ENCODE data around the gene ARHGAP35. TPM values are rescaled to one million over a fixed set of nuclear protein-coding genes. Genes with fewer than 3 reads are reported as not detected.
"Not testable (repeated sequence)": the region's sequence is repeated elsewhere in the genome, so short reads cannot be mapped to it uniquely, and the experiment has no call there.

ARHGAP35 gene
- total RNA-seq, 1 donor from 2014 or later, result 71.1 TPM

DNA sequence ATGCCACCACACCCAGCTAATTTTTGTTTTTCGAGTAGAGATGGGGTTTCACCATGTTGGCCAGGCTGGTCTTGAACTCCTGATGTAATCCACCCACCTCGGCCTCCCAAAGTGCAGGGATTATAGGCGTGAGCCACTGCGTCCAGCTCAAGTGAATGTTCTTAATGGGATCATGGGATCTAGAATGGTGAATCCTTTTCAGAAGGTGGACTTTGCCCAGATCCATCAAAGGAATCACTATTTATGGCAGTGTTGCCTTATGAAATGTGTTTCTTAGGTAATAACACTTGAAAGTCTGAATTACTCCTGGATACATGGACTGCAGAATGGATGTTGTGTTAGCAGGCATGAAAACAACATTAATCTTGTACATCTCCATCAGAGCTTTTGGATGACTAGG lies 20.3 kb downstream of the ARHGAP35 start:
- no peaks in the 10 kb centered on the region for H3K9me3 Mint-ChIP-seq (ENCODE audit: unreplicated experiment)
- peaks cover 3% of the 10 kb centered on the region for H3K4me1 Mint-ChIP-seq (ENCODE audit: unreplicated experiment)
- no peak overlapping the region for H3K27ac Mint-ChIP-seq (ENCODE audit: unreplicated experiment)
- no peak overlapping the region for H3K4me3 Mint-ChIP-seq (ENCODE audit: unreplicated experiment)
- TF ChIP-seq, protein P1, sequence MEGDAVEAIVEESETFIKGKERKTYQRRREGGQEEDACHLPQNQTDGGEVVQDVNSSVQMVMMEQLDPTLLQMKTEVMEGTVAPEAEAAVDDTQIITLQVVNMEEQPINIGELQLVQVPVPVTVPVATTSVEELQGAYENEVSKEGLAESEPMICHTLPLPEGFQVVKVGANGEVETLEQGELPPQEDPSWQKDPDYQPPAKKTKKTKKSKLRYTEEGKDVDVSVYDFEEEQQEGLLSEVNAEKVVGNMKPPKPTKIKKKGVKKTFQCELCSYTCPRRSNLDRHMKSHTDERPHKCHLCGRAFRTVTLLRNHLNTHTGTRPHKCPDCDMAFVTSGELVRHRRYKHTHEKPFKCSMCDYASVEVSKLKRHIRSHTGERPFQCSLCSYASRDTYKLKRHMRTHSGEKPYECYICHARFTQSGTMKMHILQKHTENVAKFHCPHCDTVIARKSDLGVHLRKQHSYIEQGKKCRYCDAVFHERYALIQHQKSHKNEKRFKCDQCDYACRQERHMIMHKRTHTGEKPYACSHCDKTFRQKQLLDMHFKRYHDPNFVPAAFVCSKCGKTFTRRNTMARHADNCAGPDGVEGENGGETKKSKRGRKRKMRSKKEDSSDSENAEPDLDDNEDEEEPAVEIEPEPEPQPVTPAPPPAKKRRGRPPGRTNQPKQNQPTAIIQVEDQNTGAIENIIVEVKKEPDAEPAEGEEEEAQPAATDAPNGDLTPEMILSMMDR (IDR thresholded peaks at IDR 0.05; ENCODE audit: unreplicated experiment), result no peak
- H3K27me3 Mint-ChIP-seq (ENCODE audit: unreplicated experiment), result no peaks in the 10 kb centered on the region
- DNase-seq (ENCODE audit: low spot score), result no peak
- H3K36me3 Mint-ChIP-seq (ENCODE audit: low read depth, unreplicated experiment), result no peaks in the 10 kb centered on the region

DNA sequence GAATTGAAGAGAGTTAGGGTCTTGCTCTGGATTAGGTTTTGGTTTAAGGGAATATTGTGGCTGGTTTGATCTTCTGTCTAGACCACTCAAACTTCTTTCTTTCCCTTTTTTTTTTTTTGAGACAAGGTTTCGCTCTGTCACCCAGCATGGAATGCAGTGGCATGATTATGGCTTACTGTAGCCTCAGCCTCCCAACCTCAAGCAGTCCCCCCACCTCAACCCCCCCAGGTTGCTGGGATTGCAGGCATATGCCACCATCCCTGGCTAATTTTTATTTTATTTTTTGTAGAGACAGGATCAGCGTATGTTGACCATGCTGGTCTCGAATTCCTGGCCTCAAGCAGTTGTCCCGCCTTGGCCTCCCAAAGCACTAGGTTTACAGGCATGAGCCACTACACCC lies 21.2 kb downstream of the ARHGAP35 start:
- H3K27me3 Mint-ChIP-seq (ENCODE audit: unreplicated experiment), result no peaks in the 10 kb centered on the region
- no peak for DNase-seq (ENCODE audit: low spot score)
- peaks cover 3% of the 10 kb centered on the region for H3K4me1 Mint-ChIP-seq (ENCODE audit: unreplicated experiment)
- no peak overlapping the region for H3K4me3 Mint-ChIP-seq (ENCODE audit: unreplicated experiment)
- H3K27ac Mint-ChIP-seq (ENCODE audit: unreplicated experiment), result no peak overlapping the region
- TF ChIP-seq, protein P1 (IDR thresholded peaks at IDR 0.05; ENCODE audit: unreplicated experiment), result no peak
- no peaks in the 10 kb centered on the region for H3K9me3 Mint-ChIP-seq (ENCODE audit: unreplicated experiment)
- H3K36me3 Mint-ChIP-seq (ENCODE audit: low read depth, unreplicated experiment), result no peaks in the 10 kb centered on the region

GRCh38 chr19:46882751-46883150 lies 22.0 kb downstream of the ARHGAP35 start:
- H3K4me1 Mint-ChIP-seq (ENCODE audit: unreplicated experiment), result not testable (repeated sequence)
- Mint-ChIP-seq H3K4me3 (ENCODE audit: unreplicated experiment) (peak overlapping the region; percentile 42), H3K27ac (ENCODE audit: unreplicated experiment) (peak overlapping the region; percentile 61)

GRCh38 chr19:46885411-46885810 lies 24.6 kb downstream of the ARHGAP35 start:
- Mint-ChIP-seq H3K9me3 (ENCODE audit: unreplicated experiment) (no peaks in the 10 kb centered on the region), H3K27ac (ENCODE audit: unreplicated experiment) (no peak overlapping the region), H3K4me1 (ENCODE audit: unreplicated experiment) (peaks cover 3% of the 10 kb centered on the region), H3K27me3 (ENCODE audit: unreplicated experiment) (peaks cover 2% of the 10 kb centered on the region), H3K36me3 (ENCODE audit: low read depth, unreplicated experiment) (no peaks in the 10 kb centered on the region), H3K4me3 (ENCODE audit: unreplicated experiment) (no peak overlapping the region)
- DNase-seq (ENCODE audit: low spot score), result no peak
- TF ChIP-seq, protein P1 (IDR thresholded peaks at IDR 0.05; ENCODE audit: unreplicated experiment), result no peak

More at GRCh38 chr19:46882751-46883150, 22.0 kb downstream of the ARHGAP35 start:
- H3K9me3 Mint-ChIP-seq (ENCODE audit: unreplicated experiment); DNase-seq (ENCODE audit: low spot score); H3K36me3 Mint-ChIP-seq (ENCODE audit: low read depth, unreplicated experiment); H3K27me3 Mint-ChIP-seq (ENCODE audit: unreplicated experiment): not testable (repeated sequence)

GRCh38 chr19:46886546-46887239 lies 25.9 kb downstream of the ARHGAP35 start:
- TF ChIP-seq, protein P1 (IDR thresholded peaks at IDR 0.05; ENCODE audit: unreplicated experiment), result no peak
- H3K36me3 Mint-ChIP-seq (ENCODE audit: low read depth, unreplicated experiment), result no peaks in the 10 kb centered on the region
- DNase-seq (ENCODE audit: low spot score), result no peak
- H3K4me3 Mint-ChIP-seq (ENCODE audit: unreplicated experiment), result no peak overlapping the region
- peaks cover 2% of the 10 kb centered on the region for H3K27me3 Mint-ChIP-seq (ENCODE audit: unreplicated experiment)
- H3K9me3 Mint-ChIP-seq (ENCODE audit: unreplicated experiment), result no peaks in the 10 kb centered on the region
- H3K27ac Mint-ChIP-seq (ENCODE audit: unreplicated experiment), result peak overlapping the region; percentile 17
- H3K4me1 Mint-ChIP-seq (ENCODE audit: unreplicated experiment), result peaks cover 3% of the 10 kb centered on the region

Measured in endothelial cell (in vitro differentiated cells).